ENCODE data around the gene E2F3.

- TF ChIP-seq NFXL1 (IDR thresholded peaks at IDR 0.05; ENCODE audit: borderline replicate concordance) = no peak
- no peak for TF ChIP-seq POLR2AphosphoS5 (IDR thresholded peaks at IDR 0.05; ENCODE audit: low read length)
- no peak for TF ChIP-seq USF1 (IDR thresholded peaks at IDR 0.05; ENCODE audit: borderline replicate concordance, extremely low read length, insufficient read depth, low read depth, low read length)
- no peak for TF ChIP-seq MAX (IDR thresholded peaks at IDR 0.05; ENCODE audit: low read depth, low read length)
- no peak for TF ChIP-seq CTCF (IDR thresholded peaks at IDR 0.05 in 2 of 3, conservative IDR thresholded peaks at IDR 0.05 in 1 of 3; ENCODE audit: control insufficient read depth in 2 of 3, extremely low read depth in 1 of 3, insufficient read depth in 1 of 3, low read depth in 3 of 3, low read length in 3 of 3)
- TF ChIP-seq IRF4 (IDR thresholded peaks at IDR 0.05; ENCODE audit: low read depth, low read length) = no peak
- no peak for TF ChIP-seq POLR2A (IDR thresholded peaks at IDR 0.05; ENCODE audit: low read depth, low read length)
- no peak for TF ChIP-seq MXI1 (IDR thresholded peaks at IDR 0.05; ENCODE audit: low read depth, low read length)
- no peak for TF ChIP-seq SPI1 (IDR thresholded peaks at IDR 0.05; ENCODE audit: borderline replicate concordance, insufficient read depth, low read depth, low read length)
These were observed 88.9 kb downstream of the E2F3 start for GRCh38 chr6:20490591-20490990.
